HepG2 (cell line): ENCODE data around the gene ABT1. TPM values are rescaled to one million over a fixed set of nuclear protein-coding genes. Genes with fewer than 3 reads are reported as not detected.
A peak's percentile ranks its signal among the peaks of the same experiment; 100 is the strongest.

ENCODE experiments used
- BHLHE40 ChIP-seq: IDR thresholded peaks from 2 replicates; pipeline ENCODE4 v1.6.1; 2011; ENCODE audit warnings: low read length, improper control_type of control experiment
- BRD4 ChIP-seq: sonication (generic); formaldehyde crosslinking; IDR thresholded peaks from 2 replicates; pipeline ENCODE4 v1.4.0; 2020; ENCODE audit warnings: missing genetic modification reagents
- DR1 ChIP-seq: sonication (generic); formaldehyde crosslinking; IDR thresholded peaks from 2 replicates; pipeline ENCODE4 v1.8.0; 2021; ENCODE audit warnings: mild to moderate bottlenecking, missing genetic modification reagents, inconsistent platforms
- ELF1 ChIP-seq: sonication (generic); formaldehyde crosslinking; IDR thresholded peaks from 2 replicates; pipeline ENCODE4 v1.4.0; 2020; ENCODE audit warnings: missing genetic modification reagents
- FLYWCH1 ChIP-seq: sonication (generic); formaldehyde crosslinking; IDR thresholded peaks from 2 replicates; pipeline ENCODE4 v1.8.1; 2023; ENCODE audit warnings: mild to moderate bottlenecking, missing genetic modification reagents
- GABPA ChIP-seq, 2 experiments: IDR thresholded peaks; 2 replicates each; pipeline ENCODE4 v1.6.1; 2011 to 2016; ENCODE audit warnings: low read depth in 2 of 2, low read length in 1 of 2, missing biosample characterization in 1 of 2, missing genetic modification characterization in 1 of 2
- KDM2A ChIP-seq: sonication (generic); formaldehyde crosslinking; IDR thresholded peaks from 2 replicates; pipeline ENCODE4 v1.4.0; 2020; ENCODE audit warnings: low read depth, missing genetic modification reagents, borderline replicate concordance
- KDM5B ChIP-seq: sonication (generic); formaldehyde crosslinking; IDR thresholded peaks from 2 replicates; pipeline ENCODE4 v1.4.0; 2020; ENCODE audit warnings: missing genetic modification reagents, mild to moderate bottlenecking, borderline replicate concordance
- MED13 ChIP-seq: sonication (generic); formaldehyde crosslinking; IDR thresholded peaks from 2 replicates; pipeline ENCODE4 v1.5.0; 2020; ENCODE audit warnings: missing genetic modification reagents
- NCOR1 ChIP-seq: fragments of 200-600 bp; sonication (generic); IDR thresholded peaks from 2 replicates; pipeline ENCODE4 v1.7.0; 2017; ENCODE audit warnings: antibody characterized with exemption, low read length, borderline replicate concordance
- PITX1 ChIP-seq: sonication (generic); formaldehyde crosslinking; IDR thresholded peaks from 2 replicates; pipeline ENCODE4 v1.5.1; 2020; ENCODE audit warnings: mild to moderate bottlenecking, missing genetic modification reagents
- SOX6 ChIP-seq, 2 experiments: fragments of 450-650 bp in 1 of 2; sonication (generic) in 1 of 2; formaldehyde crosslinking in 1 of 2; IDR thresholded peaks; 2 replicates each; pipeline versions ENCODE4 v1.4.0 to v1.6.1; 2017 to 2020; ENCODE audit warnings: antibody characterized with exemption in 1 of 2, mild to moderate bottlenecking in 1 of 2, missing genetic modification reagents in 1 of 2
- polyA plus RNA-seq, 8 experiments: library from polyadenylated mRNA; depleted of rRNA in 3 of 8; stranded (reverse) in 7 of 8; unstranded in 1 of 8; fragments of >200 nt; fragmentation: Illumina TruSeq in 4 of 8; extraction: Trizol in 4 of 8; gene quantifications; 2 replicates each; pipeline versions ENCODE4 v1.2.1 to v1.2.3, GENCODE V29; 2011 to 2016; ENCODE audit warnings: low read depth in 4 of 8, missing spikeins in 1 of 8, mixed read lengths in 1 of 8; ENCODE audit not compliant: insufficient read depth in 1 of 8
- total RNA-seq, 5 experiments: library from RNA; depleted of rRNA; stranded (reverse); fragments of >200 nt; fragmentation: Illumina TruSeq; extraction: Trizol; gene quantifications; 2 replicates each; pipeline ENCODE4 v1.2.3, GENCODE V29; 2016; ENCODE audit warnings: low read depth in 1 of 5
- TF ChIP-seq, protein P1 (sequence below), 2 experiments: IDR thresholded peaks; 2 replicates each; pipeline ENCODE4 v1.6.1; 2011 to 2012; ENCODE audit warnings: low read length in 2 of 2, borderline replicate concordance in 1 of 2, low read depth in 1 of 2, mild to moderate bottlenecking in 1 of 2, moderate library complexity in 1 of 2
- TF ChIP-seq, protein P2 (sequence below): sonication (generic); formaldehyde crosslinking; IDR thresholded peaks from 2 replicates; pipeline ENCODE4 v1.4.0; 2020; ENCODE audit warnings: missing genetic modification reagents

ABT1 gene
- total and polyA plus RNA-seq, 2 of the 13 experiments (the other 11 are each of a cell fraction or from before 2014, with no cell fraction given) = 38.4 TPM

DNA sequence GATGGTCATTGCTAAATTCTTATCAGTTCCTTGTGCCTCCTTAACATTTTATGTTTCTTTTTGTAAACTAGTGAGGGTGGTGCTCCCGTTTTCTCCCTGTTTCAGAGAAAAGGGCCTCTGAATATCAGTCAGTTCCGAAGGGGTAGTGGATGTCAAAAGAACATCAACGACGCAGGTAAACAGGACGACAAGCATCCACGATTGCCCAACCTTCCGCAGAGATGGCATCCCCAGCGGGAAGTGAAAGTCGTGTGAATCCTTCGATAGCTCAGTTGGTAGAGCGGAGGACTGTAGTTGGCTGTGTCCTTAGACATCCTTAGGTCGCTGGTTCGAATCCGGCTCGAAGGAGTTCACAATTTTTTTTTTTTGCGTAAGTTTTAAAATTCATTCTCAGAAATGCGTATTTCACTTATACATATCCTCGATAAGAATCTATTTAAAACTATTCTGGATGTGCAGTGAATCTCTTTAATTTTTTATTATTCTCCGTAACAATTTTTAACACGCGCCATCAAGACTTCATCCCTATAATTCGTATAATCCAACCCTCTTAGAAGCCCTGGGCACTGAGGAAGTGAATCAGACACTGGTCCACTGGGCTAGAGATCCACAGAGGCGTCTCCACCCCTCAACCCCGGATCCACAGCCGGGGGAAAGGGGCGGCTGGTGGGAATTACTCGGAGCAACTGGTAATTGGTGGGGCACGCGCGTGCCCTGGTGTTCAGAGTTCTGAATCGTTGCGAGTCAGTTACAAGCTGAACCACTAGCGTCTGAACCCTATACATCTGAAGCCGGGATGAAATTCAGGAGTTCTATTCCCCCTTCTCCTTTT is 27.9 kb upstream of the ABT1 start (continued):
- TF ChIP-seq, protein P1, sequence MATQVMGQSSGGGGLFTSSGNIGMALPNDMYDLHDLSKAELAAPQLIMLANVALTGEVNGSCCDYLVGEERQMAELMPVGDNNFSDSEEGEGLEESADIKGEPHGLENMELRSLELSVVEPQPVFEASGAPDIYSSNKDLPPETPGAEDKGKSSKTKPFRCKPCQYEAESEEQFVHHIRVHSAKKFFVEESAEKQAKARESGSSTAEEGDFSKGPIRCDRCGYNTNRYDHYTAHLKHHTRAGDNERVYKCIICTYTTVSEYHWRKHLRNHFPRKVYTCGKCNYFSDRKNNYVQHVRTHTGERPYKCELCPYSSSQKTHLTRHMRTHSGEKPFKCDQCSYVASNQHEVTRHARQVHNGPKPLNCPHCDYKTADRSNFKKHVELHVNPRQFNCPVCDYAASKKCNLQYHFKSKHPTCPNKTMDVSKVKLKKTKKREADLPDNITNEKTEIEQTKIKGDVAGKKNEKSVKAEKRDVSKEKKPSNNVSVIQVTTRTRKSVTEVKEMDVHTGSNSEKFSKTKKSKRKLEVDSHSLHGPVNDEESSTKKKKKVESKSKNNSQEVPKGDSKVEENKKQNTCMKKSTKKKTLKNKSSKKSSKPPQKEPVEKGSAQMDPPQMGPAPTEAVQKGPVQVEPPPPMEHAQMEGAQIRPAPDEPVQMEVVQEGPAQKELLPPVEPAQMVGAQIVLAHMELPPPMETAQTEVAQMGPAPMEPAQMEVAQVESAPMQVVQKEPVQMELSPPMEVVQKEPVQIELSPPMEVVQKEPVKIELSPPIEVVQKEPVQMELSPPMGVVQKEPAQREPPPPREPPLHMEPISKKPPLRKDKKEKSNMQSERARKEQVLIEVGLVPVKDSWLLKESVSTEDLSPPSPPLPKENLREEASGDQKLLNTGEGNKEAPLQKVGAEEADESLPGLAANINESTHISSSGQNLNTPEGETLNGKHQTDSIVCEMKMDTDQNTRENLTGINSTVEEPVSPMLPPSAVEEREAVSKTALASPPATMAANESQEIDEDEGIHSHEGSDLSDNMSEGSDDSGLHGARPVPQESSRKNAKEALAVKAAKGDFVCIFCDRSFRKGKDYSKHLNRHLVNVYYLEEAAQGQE (IDR thresholded peaks at IDR 0.05; ENCODE audit: borderline replicate concordance in 1 of 2, low read depth in 1 of 2, low read length in 2 of 2) = peak in 1 of 2 experiments; percentile 43; a peak in 1 of 4 replicates
- TF ChIP-seq KDM2A (peak; percentile 93; the same call in 1 of the 2 replicates), PITX1 (CRISPR knock-in tag) (peak; percentile 56; the same call in 1 of the 2 replicates), MED13 (peak; percentile 36; the same call in 1 of the 2 replicates), DR1 (no peak), KDM5B (CRISPR knock-in tag) (peak; percentile 58; the same call in 1 of the 2 replicates), BHLHE40 (0 out of 2 replicates have a peak, but pooled peaks have one; percentile 37), FLYWCH1 (no peak), BRD4 (CRISPR knock-in tag) (no peak), NCOR1 (peak; percentile 78), SOX6 (IDR thresholded peaks at IDR 0.05) (no peak), SOX6 (CRISPR knock-in tag; IDR thresholded peaks at IDR 0.05) (peak; percentile 81), ELF1 (CRISPR knock-in tag) (peak; percentile 68), GABPA (IDR thresholded peaks at IDR 0.05; ENCODE audit: low read depth, low read length) (no peak), GABPA (CRISPR knock-in tag; IDR thresholded peaks at IDR 0.05; ENCODE audit: low read depth) (peak; percentile 56)
- TF ChIP-seq, protein P2, sequence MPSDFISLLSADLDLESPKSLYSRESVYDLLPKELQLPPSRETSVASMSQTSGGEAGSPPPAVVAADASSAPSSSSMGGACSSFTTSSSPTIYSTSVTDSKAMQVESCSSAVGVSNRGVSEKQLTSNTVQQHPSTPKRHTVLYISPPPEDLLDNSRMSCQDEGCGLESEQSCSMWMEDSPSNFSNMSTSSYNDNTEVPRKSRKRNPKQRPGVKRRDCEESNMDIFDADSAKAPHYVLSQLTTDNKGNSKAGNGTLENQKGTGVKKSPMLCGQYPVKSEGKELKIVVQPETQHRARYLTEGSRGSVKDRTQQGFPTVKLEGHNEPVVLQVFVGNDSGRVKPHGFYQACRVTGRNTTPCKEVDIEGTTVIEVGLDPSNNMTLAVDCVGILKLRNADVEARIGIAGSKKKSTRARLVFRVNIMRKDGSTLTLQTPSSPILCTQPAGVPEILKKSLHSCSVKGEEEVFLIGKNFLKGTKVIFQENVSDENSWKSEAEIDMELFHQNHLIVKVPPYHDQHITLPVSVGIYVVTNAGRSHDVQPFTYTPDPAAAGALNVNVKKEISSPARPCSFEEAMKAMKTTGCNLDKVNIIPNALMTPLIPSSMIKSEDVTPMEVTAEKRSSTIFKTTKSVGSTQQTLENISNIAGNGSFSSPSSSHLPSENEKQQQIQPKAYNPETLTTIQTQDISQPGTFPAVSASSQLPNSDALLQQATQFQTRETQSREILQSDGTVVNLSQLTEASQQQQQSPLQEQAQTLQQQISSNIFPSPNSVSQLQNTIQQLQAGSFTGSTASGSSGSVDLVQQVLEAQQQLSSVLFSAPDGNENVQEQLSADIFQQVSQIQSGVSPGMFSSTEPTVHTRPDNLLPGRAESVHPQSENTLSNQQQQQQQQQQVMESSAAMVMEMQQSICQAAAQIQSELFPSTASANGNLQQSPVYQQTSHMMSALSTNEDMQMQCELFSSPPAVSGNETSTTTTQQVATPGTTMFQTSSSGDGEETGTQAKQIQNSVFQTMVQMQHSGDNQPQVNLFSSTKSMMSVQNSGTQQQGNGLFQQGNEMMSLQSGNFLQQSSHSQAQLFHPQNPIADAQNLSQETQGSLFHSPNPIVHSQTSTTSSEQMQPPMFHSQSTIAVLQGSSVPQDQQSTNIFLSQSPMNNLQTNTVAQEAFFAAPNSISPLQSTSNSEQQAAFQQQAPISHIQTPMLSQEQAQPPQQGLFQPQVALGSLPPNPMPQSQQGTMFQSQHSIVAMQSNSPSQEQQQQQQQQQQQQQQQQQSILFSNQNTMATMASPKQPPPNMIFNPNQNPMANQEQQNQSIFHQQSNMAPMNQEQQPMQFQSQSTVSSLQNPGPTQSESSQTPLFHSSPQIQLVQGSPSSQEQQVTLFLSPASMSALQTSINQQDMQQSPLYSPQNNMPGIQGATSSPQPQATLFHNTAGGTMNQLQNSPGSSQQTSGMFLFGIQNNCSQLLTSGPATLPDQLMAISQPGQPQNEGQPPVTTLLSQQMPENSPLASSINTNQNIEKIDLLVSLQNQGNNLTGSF (CRISPR knock-in tag) = no peak
